HG02642 (cell line): ENCODE measurements around the gene UGT1A7.

Experiments
- ATAC-seq: cut with Tn5 transposase; IDR thresholded peaks from one replicate; pipeline ENCODE4 v1.9.1; 2021; ENCODE audit warnings: mild to moderate bottlenecking; ENCODE audit not compliant: unreplicated experiment, poor library complexity

Gene UGT1A7

DNA sequence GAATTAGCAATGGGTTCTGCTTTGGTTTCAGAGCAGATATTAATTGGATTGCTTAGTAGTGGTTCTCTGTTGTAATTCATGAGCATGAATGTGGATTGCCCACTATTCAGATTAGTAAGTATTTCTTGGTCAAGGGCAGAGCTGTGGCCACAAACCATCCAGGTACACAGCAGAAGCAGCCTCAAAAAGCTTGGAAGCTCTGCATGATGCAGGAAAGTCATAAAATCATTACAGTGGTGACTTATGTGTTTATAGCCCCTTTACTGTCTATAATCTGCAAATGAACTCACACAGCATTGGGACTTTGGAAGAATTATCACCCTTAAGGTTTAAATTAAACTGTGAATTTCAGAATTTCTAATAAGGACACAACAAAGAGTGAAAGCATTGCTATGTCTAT, 76.4 kb downstream of the UGT1A7 start:
- ATAC-seq, result no peak

DNA sequence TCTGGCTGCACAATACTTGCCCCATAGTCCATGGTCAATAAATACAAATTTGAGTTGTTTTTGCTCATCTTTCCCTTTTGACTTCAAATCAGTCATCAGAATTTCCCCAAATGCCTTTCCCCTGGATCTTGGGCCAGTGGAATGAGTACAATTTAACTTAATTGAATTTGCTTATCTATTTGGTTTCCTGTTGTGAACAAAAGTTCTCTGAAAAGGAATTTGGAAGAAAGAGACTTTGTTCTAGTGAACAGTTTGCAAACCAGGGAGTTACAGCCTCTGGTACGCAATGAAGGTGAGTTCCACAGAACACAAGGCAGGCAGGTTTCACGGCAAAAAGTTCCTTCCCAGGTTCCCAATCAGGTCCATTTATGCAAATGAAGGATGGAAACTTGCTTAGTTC, 77.1 kb downstream of the UGT1A7 start:
- no peak for ATAC-seq

DNA sequence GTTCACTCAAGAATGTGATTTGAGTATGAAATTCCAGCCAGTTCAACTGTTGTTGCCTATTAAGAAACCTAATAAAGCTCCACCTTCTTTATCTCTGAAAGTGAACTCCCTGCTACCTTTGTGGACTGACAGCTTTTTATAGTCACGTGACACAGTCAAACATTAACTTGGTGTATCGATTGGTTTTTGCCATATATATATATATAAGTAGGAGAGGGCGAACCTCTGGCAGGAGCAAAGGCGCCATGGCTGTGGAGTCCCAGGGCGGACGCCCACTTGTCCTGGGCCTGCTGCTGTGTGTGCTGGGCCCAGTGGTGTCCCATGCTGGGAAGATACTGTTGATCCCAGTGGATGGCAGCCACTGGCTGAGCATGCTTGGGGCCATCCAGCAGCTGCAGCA, 78.3 kb downstream of the UGT1A7 start, which contains the start of gene UGT1A1:
Gene UGT1A1 (plus strand): TSS at position 228 of the 400 bp plus-strand sequence. CDS start 18 bp downstream, at position 246.
- no peak for ATAC-seq

DNA sequence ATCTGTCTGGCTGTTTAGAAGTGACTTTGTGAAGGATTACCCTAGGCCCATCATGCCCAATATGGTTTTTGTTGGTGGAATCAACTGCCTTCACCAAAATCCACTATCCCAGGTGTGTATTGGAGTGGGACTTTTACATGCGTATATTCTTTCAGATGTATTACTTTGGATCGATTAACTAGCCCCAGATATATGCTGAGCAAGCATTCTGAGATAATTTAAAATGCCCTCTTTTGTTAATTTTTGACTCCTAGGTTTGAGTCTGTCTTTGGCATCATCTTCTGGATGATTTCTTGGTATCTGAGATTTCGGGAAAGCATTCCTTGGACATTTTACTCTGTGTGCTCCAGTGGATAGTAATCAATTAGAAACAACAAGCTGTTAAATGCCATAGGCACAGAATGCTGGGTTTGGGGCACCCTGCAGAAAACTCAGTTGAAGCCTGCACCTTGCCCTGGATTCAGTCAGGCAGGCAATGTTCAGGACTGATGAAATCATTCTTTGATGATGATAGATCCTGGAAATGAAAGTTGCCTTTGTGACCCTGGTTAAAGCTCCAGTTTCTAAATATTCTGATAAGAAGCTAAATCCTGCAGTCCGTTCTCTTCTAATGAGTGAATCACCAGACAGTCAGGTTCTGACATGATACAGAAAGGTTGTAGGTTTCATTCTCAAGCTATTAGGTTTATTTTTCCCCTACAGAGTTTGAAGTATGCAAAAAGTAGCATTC, 79.5 kb downstream of the UGT1A7 start:
- no peak for ATAC-seq

DNA sequence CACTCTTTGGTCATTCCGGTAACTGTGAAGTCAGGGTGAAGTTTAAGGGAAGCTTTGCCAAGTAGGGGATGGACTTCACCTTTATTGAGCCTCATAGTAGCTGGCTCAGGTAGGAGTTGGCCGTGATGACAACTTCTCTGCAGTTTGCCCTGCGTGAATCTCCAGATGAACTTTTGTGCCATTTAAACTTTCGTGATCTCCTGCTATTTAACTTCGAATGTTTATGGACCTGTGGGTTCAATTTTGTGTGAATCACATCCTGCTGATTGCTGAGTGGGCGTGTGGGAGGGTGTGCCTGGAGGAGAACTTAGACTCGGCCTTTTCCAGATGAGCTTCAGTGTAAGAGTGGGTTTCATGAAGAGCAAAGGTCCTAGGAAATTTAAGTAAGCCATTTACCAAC, 82.6 kb downstream of the UGT1A7 start:
- ATAC-seq, result no peak

DNA sequence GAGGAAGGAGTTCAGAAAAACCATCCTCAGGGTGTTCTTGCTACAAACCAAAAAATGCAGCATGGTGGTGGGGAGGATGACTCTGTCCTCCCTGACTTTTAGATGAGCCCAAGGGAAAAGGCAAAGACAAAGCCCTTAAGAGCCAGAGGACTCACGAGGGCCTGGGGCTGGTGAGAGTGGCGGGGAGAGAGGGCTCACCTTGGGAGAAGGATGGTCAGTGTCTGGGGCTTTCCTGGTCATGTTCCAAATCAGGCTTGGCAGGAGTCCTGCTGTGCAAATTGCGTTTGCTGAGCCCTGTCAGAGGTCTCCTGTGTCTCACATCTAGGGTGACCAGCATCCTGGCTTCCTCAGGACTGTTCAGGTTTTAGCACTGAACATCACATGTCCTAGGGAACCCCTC, 83.1 kb downstream of the UGT1A7 start:
- no peak for ATAC-seq

DNA sequence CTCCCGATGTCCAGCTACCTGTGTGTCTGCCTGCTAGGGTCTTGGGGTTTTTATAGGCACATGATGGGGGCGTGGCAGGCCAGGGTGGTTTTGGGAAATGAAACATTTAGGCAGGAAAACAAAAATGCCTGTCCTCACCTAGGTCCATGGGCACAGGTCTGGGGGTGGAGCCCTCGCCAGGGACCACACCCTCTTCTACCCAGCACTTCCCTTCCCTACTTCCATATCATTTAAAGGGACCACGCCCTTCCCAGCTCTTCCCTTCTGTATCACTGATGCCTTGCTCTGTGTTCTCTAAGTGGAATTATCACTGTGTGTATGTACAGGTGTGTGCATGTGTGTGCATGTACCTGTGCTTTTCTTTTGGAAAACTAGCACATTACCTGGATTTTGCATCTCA, 84.7 kb downstream of the UGT1A7 start:
- no peak for ATAC-seq

DNA sequence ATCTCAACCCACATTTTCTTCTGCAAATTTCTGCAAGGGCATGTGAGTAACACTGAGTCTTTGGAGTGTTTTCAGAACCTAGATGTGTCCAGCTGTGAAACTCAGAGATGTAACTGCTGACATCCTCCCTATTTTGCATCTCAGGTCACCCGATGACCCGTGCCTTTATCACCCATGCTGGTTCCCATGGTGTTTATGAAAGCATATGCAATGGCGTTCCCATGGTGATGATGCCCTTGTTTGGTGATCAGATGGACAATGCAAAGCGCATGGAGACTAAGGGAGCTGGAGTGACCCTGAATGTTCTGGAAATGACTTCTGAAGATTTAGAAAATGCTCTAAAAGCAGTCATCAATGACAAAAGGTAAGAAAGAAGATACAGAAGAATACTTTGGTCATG, 86.4 kb downstream of the UGT1A7 start:
- no peak for ATAC-seq

DNA sequence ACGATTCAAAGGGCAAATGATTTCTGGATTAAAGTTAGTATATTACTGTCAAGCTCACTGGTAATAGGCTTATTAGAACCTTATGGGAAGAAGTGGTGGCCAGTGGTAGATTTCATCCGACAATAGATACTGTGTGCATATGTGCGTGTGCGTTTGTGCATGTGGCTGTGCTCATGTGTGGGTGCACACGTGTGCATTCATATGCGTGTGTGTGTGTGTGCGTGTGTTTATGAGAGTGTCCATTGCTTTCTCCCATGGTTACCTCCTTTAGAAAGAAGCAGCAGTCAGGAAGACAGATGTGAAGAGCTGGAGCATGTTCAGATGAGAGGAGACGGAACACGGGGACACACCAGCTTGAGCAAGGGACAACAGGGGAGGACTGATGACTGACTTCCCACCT, 87.6 kb downstream of the UGT1A7 start:
- ATAC-seq, result no peak

DNA sequence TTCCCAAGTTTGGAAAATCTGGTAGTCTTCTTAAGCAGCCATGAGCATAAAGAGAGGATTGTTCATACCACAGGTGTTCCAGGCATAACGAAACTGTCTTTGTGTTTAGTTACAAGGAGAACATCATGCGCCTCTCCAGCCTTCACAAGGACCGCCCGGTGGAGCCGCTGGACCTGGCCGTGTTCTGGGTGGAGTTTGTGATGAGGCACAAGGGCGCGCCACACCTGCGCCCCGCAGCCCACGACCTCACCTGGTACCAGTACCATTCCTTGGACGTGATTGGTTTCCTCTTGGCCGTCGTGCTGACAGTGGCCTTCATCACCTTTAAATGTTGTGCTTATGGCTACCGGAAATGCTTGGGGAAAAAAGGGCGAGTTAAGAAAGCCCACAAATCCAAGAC, 90.5 kb downstream of the UGT1A7 start:
- no peak for ATAC-seq

DNA sequence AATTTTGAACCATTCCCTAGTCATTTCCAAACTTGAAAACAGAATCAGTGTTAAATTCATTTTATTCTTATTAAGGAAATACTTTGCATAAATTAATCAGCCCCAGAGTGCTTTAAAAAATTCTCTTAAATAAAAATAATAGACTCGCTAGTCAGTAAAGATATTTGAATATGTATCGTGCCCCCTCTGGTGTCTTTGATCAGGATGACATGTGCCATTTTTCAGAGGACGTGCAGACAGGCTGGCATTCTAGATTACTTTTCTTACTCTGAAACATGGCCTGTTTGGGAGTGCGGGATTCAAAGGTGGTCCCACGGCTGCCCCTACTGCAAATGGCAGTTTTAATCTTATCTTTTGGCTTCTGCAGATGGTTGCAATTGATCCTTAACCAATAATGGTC, 90.9 kb downstream of the UGT1A7 start:
- no peak for ATAC-seq

DNA sequence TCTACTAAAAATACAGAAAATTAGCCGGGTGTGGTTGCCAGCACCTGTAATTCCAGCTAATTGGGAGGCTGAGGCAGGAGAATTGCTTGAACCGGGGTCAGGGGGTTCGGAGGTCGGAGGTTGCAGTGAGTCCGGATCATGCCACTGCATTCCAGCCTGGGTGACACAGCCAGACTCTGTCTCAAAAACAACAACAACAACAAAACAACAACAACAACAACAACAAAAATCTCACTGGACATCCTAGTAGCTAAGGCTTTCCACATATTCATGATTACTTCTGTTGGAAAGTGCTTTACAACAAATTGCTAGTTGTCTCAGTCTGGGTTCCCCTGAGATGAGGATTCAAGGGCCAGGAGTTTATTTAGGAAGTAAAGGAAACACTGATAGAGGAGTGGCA, 92.2 kb downstream of the UGT1A7 start:
- no peak for ATAC-seq

DNA sequence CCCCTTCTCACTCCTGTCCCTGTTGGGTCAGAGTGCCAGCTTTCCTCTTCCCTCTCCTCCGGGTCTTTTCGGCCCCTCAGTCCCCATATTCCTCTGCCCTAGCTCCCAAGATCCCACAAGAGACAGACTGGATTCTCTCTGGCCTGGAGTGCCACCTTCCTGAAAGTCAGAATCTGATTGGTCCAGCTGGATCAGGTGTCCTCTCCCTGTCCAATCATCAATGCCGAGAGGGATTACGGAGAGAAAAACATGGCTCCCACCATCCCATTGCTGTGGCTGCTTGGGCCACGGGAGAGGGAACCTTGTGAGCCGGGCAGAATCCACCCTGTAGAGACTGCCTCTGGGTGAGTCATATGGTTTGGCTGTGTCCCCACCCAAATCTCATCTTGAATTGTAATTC, 93.7 kb downstream of the UGT1A7 start:
- ATAC-seq, result no peak

DNA sequence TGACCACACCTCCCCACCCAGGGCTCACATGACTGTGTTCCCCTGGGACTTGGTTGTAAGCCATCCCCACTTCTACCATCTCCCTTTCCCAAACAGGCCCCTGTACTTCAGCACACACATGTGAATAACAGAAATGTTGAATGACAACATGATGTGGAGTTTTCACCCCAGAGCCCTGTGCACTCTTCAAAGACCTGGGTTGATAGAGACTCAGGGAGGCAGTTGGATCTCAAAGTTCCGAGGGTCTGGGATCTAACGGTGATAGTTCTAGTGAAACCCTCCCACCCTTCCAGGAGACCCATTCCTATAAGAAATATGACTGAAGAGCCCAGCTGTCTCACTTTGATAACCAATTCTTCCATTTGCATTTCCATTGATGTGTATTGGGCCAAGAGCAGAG, 96.3 kb downstream of the UGT1A7 start, which contains the start of gene MROH2A:
Gene MROH2A (plus strand): TSS at position 301 of the 400 bp plus-strand sequence. CDS start 1,029 bp downstream, outside the sequence.
- no peak for ATAC-seq

DNA sequence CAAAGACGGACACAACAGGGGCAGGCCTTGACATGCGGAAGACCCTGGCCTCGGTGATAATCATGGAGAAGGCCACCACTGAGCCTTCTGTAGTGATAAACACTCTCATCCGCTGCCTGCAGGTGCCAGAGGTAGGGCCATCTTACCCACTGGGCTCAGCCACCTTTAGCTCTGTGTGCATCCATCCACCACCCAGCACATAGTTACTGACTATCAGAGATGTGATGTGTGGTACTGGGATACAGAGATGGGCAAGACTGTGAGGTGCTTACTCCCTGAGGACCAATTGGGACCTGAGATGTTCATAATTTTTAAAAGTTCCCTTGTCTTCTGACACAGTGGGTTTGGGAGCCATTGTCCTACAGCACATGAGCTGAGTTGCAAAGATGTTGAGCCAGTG, 98.0 kb downstream of the UGT1A7 start:
- ATAC-seq, result no peak

DNA sequence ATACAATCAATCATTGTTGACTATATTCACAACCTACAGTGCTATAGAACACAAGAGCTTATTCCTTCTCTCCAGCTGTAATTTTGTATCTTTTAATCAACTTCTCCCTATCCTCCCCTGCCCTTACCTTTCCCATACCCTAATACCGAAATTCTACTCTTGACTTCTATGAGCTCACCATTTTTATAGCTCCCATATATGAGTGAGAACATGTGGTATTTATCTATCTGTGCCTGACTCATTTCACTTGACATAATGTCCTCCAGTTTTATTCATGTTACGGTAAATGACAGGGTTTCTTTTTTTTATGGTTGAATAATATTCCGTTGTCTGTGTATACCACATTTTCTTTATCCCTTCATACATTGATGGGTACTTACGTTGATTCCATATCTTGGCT, 99.1 kb downstream of the UGT1A7 start:
- no peak for ATAC-seq

DNA sequence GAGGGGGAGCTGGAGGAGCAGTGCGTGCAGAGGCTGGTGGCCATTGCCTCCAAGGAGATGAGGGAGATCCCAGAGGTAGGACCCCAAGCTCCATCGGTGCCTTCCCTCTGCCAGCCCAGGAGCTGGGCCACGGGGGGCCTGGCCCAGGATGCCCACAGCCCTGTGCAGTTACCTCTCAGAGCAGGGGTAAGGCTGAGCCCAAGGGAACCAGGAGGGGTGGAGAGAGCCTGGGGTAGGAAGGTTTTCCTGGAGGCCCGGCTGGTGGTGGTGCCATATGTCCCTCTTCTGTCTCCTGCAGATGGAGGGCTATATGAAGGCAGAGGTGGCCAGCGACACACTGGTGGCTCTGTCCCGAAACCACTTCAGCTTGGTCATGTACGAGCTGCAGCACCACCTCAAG, 107.9 kb downstream of the UGT1A7 start:
- ATAC-seq, result no peak

DNA sequence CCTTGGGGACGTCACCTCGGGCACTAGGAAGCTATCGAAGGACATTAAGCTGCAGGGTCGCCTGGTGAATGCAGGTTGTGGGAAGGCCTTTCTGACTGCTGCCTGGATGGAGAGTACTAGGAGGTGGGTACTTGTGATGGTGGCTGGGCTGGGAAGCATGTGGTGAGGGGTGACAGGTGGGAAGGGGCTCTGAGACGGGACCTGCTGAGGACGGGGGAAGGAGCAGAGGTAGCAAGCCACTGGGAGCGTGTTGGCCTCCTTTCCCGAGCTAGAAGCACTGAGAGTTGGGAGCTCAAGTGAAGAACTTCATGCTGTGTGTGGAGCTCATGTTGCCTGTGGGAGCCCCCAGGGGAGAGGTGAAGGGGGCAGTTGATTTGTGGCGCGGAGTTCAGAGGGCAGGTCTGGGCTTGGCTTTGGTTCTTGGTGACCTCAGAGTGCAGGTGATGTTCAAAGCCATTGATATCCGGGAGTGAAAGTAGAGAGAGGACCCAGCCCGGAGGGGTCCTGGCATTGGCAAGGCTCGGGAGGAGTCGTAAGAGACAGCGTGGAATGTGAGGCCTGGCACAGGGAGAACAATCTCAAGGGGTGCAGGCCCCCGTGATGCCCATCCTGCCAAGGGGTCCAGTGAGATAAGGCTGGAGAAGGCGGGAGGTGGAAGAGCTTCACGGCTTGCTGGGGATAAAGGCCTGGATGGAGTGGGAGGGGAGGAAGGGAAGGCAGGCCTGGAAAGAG, 109.6 kb downstream of the UGT1A7 start:
- ATAC-seq, result no peak

DNA sequence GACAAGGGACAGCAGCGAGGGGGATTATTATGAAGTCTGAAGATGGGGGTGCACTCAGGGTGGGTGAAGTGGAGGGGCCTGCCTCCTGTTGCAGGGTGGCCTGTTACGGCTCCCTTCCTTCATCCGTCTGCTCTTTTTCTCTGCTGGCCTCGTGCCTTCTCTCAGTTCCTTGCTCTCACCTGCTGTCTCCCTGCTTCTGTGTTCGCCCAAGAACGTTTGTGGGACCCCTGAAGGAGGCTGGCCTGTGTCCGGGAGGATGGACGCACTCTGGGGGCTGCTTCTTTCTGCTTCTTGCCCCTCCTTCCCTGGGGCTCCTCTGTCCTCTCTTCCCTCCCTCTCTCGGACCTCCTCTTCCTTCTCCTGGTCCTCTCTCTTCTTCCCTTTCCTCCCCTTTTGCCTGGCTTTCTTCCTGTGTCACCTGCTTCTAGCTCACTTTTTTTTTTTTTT, 110.2 kb downstream of the UGT1A7 start:
- no peak for ATAC-seq

DNA sequence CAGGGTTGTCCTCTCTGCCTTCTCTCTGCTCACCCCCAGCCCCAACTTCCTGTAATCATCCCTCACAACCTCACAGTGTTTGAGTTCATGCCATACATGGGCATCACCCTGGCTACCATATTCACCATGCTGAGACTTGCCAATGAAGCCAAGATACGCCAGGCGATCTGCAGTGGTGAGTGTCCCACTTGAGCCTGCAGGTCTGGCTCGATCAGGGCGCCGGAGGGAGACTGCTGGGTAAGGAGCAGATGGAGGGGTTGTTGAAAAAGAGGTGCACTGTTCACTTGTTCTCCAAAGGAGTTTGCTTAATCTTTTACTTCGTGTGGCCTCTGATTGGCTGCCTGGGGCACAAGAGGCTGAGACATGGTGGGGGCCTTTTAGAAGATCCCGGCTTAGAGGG, 111.0 kb downstream of the UGT1A7 start:
- no peak for ATAC-seq

DNA sequence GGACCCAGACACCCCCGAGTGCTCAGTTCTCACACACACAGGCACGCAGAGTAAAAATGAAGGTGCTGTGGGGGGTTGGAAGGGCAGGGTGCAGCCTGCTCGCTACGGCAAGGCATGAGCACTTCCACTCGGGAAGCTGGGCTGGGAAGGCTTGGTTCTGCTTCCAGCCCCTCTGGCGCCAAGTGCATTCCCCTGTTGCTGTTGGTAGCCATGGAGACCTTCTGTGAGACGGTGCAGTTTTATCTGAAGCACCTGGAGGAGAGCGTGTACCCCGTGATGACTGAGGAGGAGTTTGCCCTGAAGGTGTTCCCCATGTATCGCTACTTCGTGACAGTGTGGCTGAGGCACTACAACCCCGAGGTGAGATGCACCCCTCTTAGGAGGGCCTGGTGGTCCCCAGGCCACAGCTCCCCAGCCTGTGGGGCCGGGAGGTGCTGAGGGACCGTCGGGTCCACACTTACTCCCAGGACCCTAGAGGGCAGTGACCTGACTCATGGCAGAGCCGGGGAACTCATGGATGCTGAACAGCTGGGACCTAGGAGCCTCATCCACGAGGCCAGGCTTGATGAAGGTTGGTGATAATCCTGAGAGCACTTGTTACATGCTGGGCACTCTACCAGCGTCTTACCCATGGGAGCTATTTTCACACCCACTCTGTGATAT, 111.9 kb downstream of the UGT1A7 start:
- ATAC-seq, result no peak
